GM19324 (cell line): ENCODE results near the gene BDKRB2.

Experiments used
- ATAC-seq: cut with Tn5 transposase; IDR thresholded peaks from one replicate; pipeline ENCODE4 v1.9.1; 2021; ENCODE audit warnings: mild to moderate bottlenecking, moderate library complexity; ENCODE audit not compliant: unreplicated experiment, low FRiP score

The BDKRB2 gene

DNA sequence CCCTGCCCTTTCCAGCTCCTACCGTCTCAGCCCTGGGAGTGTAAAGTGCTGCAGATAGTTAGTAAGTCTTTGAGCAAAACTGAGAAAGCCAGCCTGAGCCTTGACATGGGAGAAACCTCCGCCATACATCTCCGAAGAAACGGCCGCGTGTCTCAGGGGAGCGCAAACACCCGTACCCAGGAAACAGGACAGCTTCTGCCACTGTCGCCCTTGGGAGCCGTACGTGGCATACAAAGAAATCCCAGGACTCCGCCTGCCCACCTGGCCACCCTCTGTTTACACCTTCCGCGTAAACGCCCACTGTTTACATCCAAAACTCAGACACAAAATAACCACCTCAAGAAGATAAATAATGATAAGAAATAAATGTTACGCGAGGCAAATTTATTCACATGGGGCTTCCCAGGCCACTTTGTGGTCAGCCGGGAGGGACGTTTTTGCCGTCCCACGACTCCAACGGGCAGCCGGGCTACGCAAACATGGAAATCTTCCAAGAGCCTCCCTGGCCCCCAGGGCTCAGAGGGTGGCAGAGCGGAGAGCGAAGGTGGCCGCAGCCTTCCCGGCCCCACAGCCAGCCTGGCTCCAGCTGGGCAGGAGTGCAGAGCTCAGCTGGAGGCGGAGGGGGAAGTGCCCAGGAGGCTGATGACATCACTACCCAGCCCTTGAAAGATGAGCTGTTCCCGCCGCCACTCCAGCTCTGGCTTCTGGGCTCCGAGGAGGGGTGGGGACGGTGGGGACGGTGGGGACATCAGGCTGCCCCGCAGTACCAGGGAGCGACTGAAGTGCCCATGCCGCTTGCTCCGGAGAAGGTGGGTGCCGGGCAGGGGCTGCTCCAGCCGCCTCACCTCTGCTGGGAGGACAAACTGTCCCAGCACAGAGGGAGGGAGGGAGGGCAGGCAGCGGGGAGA is at the start of gene BDKRB2:
Gene BDKRB2 (plus strand): TSS at position 689 of the 908 bp plus-strand sequence. CDS start 32,269 bp downstream, outside the sequence.
- ATAC-seq: no peak

DNA sequence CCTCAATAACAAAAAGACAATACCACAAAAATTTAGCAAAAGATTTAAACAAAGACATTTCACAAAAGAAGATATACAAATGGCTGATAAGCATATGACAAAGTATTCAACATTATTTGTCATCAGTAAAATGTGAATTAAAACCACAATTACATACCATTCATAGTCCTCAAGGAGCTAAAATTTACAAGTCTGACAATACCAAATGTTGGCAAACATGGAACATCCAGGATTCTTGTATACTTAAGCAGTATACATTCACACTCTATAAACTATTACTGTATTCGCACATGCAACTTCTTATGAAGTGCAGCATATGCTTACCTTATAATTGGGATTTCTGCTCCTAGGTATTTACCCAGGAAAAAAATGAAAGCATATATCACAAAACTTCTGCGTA is 49.7 kb upstream of the BDKRB2 start:
- ATAC-seq: no peak

DNA sequence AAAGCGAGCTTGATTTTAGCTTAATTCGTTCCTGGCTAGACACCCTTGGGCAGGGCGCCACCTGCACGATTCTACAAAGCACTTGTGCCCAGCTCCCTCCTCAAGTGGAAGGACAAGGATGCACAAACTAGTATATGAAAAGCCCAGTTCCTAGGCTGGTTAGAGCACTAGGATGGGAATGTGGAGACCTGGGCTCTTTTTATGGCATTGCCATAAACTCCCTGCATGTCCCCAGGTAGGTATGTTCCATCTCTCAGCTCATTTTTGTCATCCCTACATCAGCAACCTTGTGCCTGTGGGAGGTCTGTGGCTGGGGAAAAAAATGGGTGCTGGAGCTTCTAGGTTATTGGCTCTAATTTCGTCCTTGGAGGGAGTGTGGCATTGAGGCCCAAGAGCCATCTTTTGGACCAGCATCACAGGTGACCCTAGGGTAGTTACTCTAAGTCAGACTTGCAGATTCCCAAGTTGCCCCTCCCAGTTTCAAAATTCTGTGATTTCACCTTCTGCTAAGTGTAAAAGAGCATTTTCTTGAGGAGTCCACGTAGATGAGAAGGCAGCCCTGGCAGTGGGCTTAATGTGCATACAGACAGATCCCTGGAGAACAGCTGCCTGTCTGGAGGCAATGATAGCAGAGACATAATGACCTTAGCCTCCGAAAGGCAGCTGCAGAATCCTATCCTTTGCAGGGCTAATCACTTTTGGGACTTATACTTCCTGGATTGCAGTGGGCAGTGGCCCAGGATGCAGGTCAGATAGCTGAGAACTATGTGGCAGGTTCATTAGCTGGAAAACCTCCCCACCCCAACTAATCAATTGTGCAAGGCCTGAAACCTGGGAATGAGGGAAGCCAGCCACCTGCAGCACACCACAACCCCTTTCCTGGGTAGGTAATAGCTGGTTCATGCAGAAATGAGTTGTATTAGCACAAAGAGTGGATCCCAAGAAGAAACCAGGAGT is 47.6 kb upstream of the BDKRB2 start:
- ATAC-seq: no peak

DNA sequence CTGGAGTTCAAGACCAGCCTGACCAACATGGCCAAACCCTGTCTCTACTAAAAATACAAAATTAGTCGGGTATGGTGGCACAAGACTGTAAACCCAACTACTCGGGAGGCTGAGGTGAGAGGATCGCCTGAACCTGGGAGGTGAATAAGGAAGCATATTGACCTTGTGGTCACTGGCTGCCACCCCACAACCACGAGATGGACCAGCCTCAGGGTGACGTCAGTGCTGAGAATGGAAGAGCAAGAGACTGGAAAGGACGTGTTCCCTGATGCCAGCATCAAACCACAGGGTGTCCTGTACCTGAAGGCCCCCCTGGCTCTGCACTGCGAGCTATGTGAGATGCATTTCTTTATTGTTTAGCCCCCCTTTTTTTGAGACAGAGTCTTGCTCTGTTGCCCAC is 45.9 kb upstream of the BDKRB2 start:
- ATAC-seq: no peak

- no peak for ATAC-seq
Observed at GRCh38 chr14:96160076-96160912, 44.3 kb upstream of the BDKRB2 start.

DNA sequence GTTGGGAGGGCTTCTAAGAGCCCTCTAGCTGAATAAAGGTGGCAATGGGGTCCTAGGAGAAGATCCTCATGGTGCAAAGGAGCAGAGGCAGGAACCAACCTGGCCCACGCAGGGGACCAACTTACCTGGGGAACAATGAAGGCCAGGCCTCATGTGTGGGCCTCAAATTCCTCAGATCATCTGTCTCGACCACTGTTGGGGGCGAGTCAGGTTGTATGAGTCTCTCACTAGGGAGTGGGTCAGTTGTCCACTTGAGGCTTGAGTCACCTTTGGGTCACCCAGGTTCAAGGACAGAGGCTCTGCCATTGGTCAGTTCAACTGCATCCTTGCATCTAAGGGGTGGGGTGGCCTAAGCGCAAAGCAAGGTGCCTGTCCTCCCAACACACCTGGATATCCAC is 43.7 kb upstream of the BDKRB2 start:
- ATAC-seq: no peak

- no peak for ATAC-seq
Observed at GRCh38 chr14:96161636-96162035, 43.0 kb upstream of the BDKRB2 start.

GRCh38 chr14:96162265-96162664 is 42.4 kb upstream of the BDKRB2 start:
- ATAC-seq: no peak

GRCh38 chr14:96162741-96163140 is 41.9 kb upstream of the BDKRB2 start:
- ATAC-seq: no peak

DNA sequence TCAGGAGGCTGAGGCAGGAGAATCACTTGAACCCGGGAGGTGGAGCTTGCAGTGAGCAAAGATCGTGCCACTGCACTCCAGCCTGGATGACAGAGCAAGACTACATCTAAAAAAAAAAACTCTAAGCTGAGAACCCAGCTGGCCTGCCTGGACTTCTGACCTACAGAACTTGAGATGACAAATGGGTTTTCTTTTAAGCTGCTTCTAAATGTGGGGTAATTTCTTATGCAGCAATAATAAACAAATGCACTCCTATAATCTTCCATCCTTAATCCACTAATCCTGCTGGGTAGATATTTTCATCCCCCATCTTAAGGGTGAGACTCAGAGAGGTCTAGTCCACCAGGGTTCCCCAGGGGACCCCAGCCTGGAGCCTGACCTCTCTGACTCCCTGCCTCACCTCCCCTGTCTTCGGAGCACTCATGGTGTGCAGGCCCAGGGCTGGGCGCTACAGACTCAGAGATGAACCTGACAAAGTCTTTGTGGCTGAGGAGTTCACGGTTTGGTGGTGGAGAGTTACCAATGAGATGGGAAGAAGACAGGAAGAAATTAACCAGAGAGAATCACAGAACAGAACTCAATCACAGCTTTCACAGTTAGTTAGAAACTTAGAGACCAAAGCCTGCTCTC is 39.7 kb upstream of the BDKRB2 start:
- no peak for ATAC-seq

DNA sequence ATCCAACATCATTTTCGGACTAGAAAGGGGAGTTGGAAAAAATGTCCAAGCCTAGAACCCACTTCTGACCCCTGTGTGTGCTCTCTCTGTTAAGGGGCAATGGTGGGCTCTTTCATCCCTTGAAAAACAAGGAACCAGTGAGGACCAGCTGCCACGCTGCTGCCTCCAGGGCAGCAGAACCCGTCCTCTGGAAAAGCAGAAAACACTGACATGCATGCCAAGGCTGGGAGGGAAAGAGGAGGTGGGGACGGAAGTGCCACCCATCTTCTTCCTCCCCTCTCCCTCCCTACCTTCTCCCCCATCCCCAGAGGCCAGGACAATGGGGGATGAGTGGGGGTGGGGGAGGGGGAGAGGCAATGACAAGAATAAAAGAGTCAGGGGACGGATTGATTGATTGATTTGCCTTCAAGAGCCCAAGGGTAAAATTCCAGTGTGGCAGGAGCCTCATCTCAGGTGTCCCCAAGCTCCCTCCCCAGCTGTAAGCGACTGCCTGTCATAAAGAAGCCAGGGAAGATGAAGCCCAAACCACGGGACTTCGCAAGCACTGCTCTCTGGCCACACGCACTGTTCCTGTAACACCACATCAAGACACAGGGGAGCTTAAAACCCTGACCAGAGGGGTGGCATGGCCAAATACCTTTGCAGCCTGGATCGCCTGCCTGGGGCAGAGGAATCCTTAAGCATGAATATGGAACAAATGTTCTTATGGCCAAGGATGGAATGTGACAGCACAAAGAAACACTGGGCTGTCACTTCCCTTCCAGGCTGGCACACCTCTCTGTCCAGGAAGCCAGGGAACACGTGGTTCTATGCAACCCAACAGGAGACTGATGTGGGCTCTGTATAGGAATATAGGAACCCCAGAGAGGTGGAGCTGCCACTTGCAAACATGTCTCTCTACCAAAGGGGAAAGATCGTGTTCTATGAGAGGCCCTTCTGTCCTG is 38.9 kb upstream of the BDKRB2 start:
- no peak for ATAC-seq

GRCh38 chr14:96166461-96167223 is 38.0 kb upstream of the BDKRB2 start:
- no peak for ATAC-seq

GRCh38 chr14:96167224-96168148 is 37.2 kb upstream of the BDKRB2 start:
- no peak for ATAC-seq

- no peak for ATAC-seq
Observed at GRCh38 chr14:96168581-96168980, 36.1 kb upstream of the BDKRB2 start.

- ATAC-seq: no peak
Observed at GRCh38 chr14:96170961-96171592, 33.6 kb upstream of the BDKRB2 start.

- ATAC-seq: no peak
Observed at GRCh38 chr14:96173636-96174475, 30.8 kb upstream of the BDKRB2 start.
